ENCODE results near the gene ARHGAP28.

Gene ARHGAP28

GRCh38 chr18:6873040-6873751, 143.7 kb downstream of the ARHGAP28 start:
- DNase-seq (ENCODE audit: low read depth, low spot score), result no peak

- no peak for DNase-seq (ENCODE audit: low read depth, low spot score)
Measured at GRCh38 chr18:6874315-6874714, 144.8 kb downstream of the ARHGAP28 start.

- no peak for DNase-seq (ENCODE audit: low read depth, low spot score)
Measured at GRCh38 chr18:6875749-6876148, 146.2 kb downstream of the ARHGAP28 start.

GRCh38 chr18:6876641-6877041, 147.1 kb downstream of the ARHGAP28 start:
- peak; percentile 65 for DNase-seq (ENCODE audit: low read depth, low spot score)

GRCh38 chr18:6877288-6877687, 147.8 kb downstream of the ARHGAP28 start:
- no peak for DNase-seq (ENCODE audit: low read depth, low spot score)

GRCh38 chr18:6878556-6879297, 149.2 kb downstream of the ARHGAP28 start:
- no peak for DNase-seq (ENCODE audit: low read depth, low spot score)

GRCh38 chr18:6879508-6880195, 150.1 kb downstream of the ARHGAP28 start:
- DNase-seq (ENCODE audit: low read depth, low spot score), result no peak

- DNase-seq (ENCODE audit: low read depth, low spot score), result no peak
Measured at GRCh38 chr18:6881034-6881820, 151.7 kb downstream of the ARHGAP28 start.

GRCh38 chr18:6882401-6882800, 152.9 kb downstream of the ARHGAP28 start:
- no peak for DNase-seq (ENCODE audit: low read depth, low spot score)

GRCh38 chr18:6885006-6885481, 155.5 kb downstream of the ARHGAP28 start:
- DNase-seq (ENCODE audit: low read depth, low spot score), result peak; percentile 31

GRCh38 chr18:6885992-6886796, 156.7 kb downstream of the ARHGAP28 start:
- DNase-seq (ENCODE audit: low read depth, low spot score), result peak; percentile 69

- no peak for DNase-seq (ENCODE audit: low read depth, low spot score)
Measured at GRCh38 chr18:6886797-6887330, 157.3 kb downstream of the ARHGAP28 start.

- no peak for DNase-seq (ENCODE audit: low read depth, low spot score)
Measured at GRCh38 chr18:6891788-6892187, 162.3 kb downstream of the ARHGAP28 start.

- no peak for DNase-seq (ENCODE audit: low read depth, low spot score)
Measured at GRCh38 chr18:6901286-6901926, 171.9 kb downstream of the ARHGAP28 start.

GRCh38 chr18:6917072-6917471, 187.6 kb downstream of the ARHGAP28 start:
- no peak for DNase-seq (ENCODE audit: low read depth, low spot score)

- DNase-seq (ENCODE audit: low read depth, low spot score), result peak; percentile 79
Measured at GRCh38 chr18:6920099-6920955, 190.8 kb downstream of the ARHGAP28 start.

GRCh38 chr18:6921571-6921970, 192.1 kb downstream of the ARHGAP28 start:
- DNase-seq (ENCODE audit: low read depth, low spot score), result no peak

GRCh38 chr18:6923220-6923619, 193.7 kb downstream of the ARHGAP28 start:
- DNase-seq (ENCODE audit: low read depth, low spot score), result no peak

GRCh38 chr18:6927153-6927552, 197.6 kb downstream of the ARHGAP28 start:
- no peak for DNase-seq (ENCODE audit: low read depth, low spot score)
